H1 (cell line): ENCODE data around the gene GRK3.

Experiments
- CHD2 ChIP-seq: IDR thresholded peaks from 2 replicates; pipeline ENCODE4 v1.6.1; 2012; ENCODE audit warnings: low read length, improper control_type of control experiment
- CREB1 ChIP-seq: IDR thresholded peaks from 2 replicates; pipeline ENCODE4 v1.6.1; 2012; ENCODE audit warnings: inconsistent platforms
- EZH2 ChIP-seq: fragments of 200-600 bp; sonication (generic); IDR thresholded peaks from 2 replicates; pipeline ENCODE4 v1.7.1; 2012; ENCODE audit warnings: low read depth, mild to moderate bottlenecking, moderate library complexity, low read length, inconsistent platforms; ENCODE audit not compliant: severe bottlenecking
- GABPA ChIP-seq: IDR thresholded peaks from 2 replicates; pipeline ENCODE4 v1.6.1; 2011; ENCODE audit warnings: mild to moderate bottlenecking, low read length, moderate library complexity, borderline replicate concordance; ENCODE audit not compliant: insufficient read depth
- RAD21 ChIP-seq, 2 experiments: IDR thresholded peaks in 1 of 2; conservative IDR thresholded peaks in 1 of 2; 2 replicates each; pipeline ENCODE4 v1.6.1; 2011; ENCODE audit warnings: low read depth in 2 of 2, low read length in 2 of 2, improper control_type of control experiment in 1 of 2, inconsistent platforms in 1 of 2, mild to moderate bottlenecking in 1 of 2, moderate library complexity in 1 of 2
- TF ChIP-seq, protein P1 (sequence below): IDR thresholded peaks from 2 replicates; pipeline ENCODE4 v1.6.1; 2011; ENCODE audit warnings: low read length, improper control_type of control experiment
- TF ChIP-seq, protein P2 (sequence below), 3 experiments: IDR thresholded peaks; 1 replicate in 2 of 3; 2 replicates in 1 of 3; pipeline versions ENCODE4 v1.5.1 to v1.6.1; 2011; ENCODE audit warnings: low read length in 3 of 3, mild to moderate bottlenecking in 3 of 3, inconsistent platforms in 2 of 3, low read depth in 1 of 3, moderate library complexity in 1 of 3; ENCODE audit not compliant: insufficient read depth in 1 of 3; ENCODE audit errors: control extremely low read depth in 1 of 3

DNA sequence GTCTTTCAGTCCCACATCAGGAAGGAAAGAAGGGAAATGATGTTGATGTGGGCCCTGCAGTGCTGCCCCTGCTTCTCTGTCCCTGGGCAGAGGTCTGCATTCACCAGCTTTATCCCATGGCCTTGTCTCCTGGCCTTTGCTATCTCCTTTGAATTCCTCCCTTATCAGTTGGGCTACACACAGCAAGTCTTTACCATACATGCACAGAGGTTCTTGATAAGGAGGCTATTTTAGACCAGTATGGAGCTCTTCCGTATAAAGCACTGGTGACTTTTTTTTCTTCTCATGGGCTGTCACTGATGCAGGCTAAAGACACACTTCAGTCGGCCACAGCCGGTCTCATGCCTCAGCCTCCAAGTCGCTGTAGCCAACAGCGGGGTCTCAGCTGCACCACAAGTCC lies 197.7 kb downstream of the GRK3 start:
- no peak for TF ChIP-seq EZH2
- TF ChIP-seq, protein P1, sequence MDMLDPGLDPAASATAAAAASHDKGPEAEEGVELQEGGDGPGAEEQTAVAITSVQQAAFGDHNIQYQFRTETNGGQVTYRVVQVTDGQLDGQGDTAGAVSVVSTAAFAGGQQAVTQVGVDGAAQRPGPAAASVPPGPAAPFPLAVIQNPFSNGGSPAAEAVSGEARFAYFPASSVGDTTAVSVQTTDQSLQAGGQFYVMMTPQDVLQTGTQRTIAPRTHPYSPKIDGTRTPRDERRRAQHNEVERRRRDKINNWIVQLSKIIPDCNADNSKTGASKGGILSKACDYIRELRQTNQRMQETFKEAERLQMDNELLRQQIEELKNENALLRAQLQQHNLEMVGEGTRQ, result no peak
- no peak for TF ChIP-seq CREB1
- TF ChIP-seq GABPA, result no peak
- TF ChIP-seq CHD2, result no peak
- TF ChIP-seq, protein P2, sequence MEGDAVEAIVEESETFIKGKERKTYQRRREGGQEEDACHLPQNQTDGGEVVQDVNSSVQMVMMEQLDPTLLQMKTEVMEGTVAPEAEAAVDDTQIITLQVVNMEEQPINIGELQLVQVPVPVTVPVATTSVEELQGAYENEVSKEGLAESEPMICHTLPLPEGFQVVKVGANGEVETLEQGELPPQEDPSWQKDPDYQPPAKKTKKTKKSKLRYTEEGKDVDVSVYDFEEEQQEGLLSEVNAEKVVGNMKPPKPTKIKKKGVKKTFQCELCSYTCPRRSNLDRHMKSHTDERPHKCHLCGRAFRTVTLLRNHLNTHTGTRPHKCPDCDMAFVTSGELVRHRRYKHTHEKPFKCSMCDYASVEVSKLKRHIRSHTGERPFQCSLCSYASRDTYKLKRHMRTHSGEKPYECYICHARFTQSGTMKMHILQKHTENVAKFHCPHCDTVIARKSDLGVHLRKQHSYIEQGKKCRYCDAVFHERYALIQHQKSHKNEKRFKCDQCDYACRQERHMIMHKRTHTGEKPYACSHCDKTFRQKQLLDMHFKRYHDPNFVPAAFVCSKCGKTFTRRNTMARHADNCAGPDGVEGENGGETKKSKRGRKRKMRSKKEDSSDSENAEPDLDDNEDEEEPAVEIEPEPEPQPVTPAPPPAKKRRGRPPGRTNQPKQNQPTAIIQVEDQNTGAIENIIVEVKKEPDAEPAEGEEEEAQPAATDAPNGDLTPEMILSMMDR (IDR thresholded peaks at IDR 0.05; ENCODE audit: control extremely low read depth in 1 of 3, insufficient read depth in 1 of 3, low read depth in 1 of 3, low read length in 3 of 3), result no peak
- no peak for TF ChIP-seq RAD21 (IDR thresholded peaks at IDR 0.05 in 1 of 2, conservative IDR thresholded peaks at IDR 0.05 in 1 of 2; ENCODE audit: low read depth in 2 of 2, low read length in 2 of 2)
